ENCODE results near the gene SYNPO2.

Gene SYNPO2

DNA sequence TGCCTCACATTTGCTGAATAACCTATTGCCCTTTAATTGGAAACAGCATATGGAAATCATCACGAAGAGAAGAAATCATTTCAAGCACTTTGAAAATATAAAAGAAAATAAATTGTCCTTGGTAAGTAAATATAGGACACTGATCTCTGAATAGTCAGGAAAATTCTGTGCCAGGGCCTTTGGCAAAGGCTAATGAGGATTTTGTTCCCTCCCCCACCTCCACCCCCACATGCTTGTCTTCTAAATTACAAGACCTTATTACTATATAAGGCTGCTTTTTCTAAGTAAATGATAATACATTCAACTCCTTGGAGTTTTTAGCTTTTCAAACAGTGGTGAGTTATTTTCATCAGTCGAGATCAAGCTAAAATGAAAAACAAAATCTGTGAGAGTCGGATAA is 15.8 kb downstream of the SYNPO2 start:
- no peak overlapping the region for H3K4me3 ChIP-seq (ENCODE audit: low read depth, low read length)
- no peaks in the 10 kb centered on the region for H3K27me3 ChIP-seq (replicated peaks)
- TF ChIP-seq, protein P1, sequence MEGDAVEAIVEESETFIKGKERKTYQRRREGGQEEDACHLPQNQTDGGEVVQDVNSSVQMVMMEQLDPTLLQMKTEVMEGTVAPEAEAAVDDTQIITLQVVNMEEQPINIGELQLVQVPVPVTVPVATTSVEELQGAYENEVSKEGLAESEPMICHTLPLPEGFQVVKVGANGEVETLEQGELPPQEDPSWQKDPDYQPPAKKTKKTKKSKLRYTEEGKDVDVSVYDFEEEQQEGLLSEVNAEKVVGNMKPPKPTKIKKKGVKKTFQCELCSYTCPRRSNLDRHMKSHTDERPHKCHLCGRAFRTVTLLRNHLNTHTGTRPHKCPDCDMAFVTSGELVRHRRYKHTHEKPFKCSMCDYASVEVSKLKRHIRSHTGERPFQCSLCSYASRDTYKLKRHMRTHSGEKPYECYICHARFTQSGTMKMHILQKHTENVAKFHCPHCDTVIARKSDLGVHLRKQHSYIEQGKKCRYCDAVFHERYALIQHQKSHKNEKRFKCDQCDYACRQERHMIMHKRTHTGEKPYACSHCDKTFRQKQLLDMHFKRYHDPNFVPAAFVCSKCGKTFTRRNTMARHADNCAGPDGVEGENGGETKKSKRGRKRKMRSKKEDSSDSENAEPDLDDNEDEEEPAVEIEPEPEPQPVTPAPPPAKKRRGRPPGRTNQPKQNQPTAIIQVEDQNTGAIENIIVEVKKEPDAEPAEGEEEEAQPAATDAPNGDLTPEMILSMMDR (IDR thresholded peaks at IDR 0.05; ENCODE audit: low read depth, low read length, missing control alignments): no peak
- no peak overlapping the region for H3K27ac ChIP-seq
- no peaks in the 10 kb centered on the region for H3K36me3 ChIP-seq (replicated peaks)
- in situ Hi-C loops (cut with HindIII; ENCODE audit: low pct_ligation_motif_present, low sequenced_read_pairs): no loop called here
- no peak for DNase-seq

DNA sequence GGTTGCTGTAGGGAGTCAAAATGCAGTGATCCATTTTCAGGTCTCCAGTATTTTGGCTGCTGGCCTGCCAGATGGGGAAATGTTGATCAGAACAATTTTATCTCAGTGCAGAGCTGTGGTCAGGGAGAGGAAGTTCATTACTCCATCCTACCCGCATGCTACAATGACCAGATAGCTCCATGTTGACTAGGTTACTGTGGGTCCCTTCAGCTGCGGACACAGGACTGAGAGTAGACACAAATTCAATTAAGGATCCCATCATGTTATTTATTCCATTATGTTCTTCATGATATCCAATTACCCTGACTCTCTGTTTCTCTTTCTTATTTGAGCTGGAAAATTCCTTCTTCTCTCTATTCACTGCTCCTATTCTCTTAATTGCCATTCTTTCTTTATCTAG is 16.3 kb downstream of the SYNPO2 start:
- in situ Hi-C loops (cut with HindIII; ENCODE audit: low pct_ligation_motif_present, low sequenced_read_pairs): no loop called here
- Histone ChIP-seq H3K27me3 (replicated peaks) (no peaks in the 10 kb centered on the region), H3K27ac (peak overlapping the region; percentile 49), H3K36me3 (replicated peaks) (no peaks in the 10 kb centered on the region), H3K4me3 (ENCODE audit: low read depth, low read length) (no peak overlapping the region)
- DNase-seq: peak; percentile 59
- TF ChIP-seq, protein P1 (IDR thresholded peaks at IDR 0.05; ENCODE audit: low read depth, low read length, missing control alignments): no peak

DNA sequence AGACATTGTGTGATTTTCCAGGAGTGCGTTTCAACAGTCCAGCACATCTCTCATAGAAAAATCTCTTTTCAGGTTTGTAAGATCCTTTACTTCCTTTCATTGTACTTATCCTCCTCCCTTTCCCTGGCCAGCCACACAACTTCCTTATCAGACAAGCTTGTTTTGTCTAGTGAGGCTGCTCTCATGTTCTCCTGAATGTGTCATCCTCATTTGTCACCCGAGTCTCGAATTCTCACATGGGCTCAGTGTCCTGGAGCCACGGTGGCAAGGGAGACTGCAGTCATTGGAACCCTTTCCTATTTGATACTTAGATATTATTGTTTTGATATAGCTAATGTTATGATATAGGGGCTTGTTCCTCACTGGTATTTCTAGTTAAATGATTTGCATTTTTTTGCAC is 16.9 kb downstream of the SYNPO2 start:
- H3K27me3 ChIP-seq (replicated peaks): no peaks in the 10 kb centered on the region
- no peaks in the 10 kb centered on the region for H3K36me3 ChIP-seq (replicated peaks)
- no peak overlapping the region for H3K4me3 ChIP-seq (ENCODE audit: low read depth, low read length)
- in situ Hi-C loops (cut with HindIII; ENCODE audit: low pct_ligation_motif_present, low sequenced_read_pairs): no loop called here
- TF ChIP-seq, protein P1 (IDR thresholded peaks at IDR 0.05; ENCODE audit: low read depth, low read length, missing control alignments): no peak
- DNase-seq: peak; percentile 80
- peak overlapping the region; percentile 49 for H3K27ac ChIP-seq

DNA sequence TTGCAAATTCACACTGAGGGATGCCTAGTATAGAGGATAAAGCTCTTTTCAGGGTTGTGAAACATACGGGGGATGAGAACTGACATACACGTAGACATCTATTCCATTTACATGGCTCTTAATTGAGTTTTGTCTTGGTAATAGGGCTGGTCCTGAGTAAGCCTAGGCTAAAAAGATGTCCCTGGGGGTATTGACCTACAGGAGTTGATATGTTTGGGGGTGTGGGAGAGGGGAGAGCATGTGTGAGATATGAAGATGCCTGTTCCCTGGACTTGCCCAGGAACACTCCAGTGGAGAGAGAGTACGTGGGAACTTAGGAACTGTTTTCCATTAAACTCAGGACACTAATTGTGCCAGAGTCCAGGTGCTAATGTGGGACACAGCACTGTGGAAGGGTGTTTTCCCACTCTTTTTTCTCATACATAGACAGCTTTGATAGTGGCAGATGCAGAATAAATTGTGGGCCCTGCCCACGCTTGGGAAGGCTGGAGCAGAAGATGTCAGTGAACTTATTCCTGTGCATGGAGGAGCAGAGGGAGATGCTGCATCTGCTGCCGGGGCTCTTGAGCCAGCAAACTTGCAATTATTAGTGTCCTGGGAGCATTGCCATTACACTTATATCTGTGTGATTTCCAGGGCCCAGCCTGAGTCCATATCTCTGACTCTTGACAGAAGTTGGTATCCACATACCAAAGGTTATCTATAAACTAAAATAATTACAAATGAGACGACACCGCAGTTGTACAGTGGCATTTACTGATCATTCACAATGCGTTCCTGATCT is 20.7 kb downstream of the SYNPO2 start:
- in situ Hi-C loops (cut with HindIII; ENCODE audit: low pct_ligation_motif_present, low sequenced_read_pairs): no loop called here
- Histone ChIP-seq H3K4me3 (ENCODE audit: low read depth, low read length) (no peak overlapping the region), H3K27me3 (replicated peaks) (no peaks in the 10 kb centered on the region), H3K36me3 (replicated peaks) (no peaks in the 10 kb centered on the region), H3K27ac (no peak overlapping the region)
- TF ChIP-seq, protein P1 (IDR thresholded peaks at IDR 0.05; ENCODE audit: low read depth, low read length, missing control alignments): no peak
- DNase-seq: no peak

DNA sequence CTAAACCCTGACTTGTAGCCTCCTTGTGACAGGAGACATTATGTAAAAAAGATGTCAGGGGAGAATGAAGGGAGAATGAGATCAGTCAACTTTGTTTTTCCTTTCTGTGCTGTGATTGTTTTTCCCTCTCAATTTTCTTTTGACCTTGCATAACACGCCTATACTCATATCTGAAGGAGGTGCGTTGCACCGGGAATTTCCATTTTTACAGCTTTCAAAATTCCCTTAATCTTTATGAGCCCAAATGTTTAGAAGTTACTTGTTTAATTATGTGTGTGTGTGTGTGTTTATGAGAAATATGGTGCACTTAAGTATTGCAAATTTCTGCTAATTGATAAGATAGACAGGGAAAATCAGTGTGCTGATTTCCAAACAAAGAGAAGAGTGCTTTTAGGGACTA is 21.6 kb downstream of the SYNPO2 start:
- no peak for DNase-seq
- Histone ChIP-seq H3K4me3 (ENCODE audit: low read depth, low read length) (no peak overlapping the region), H3K27ac (no peak overlapping the region), H3K27me3 (replicated peaks) (no peaks in the 10 kb centered on the region), H3K36me3 (replicated peaks) (no peaks in the 10 kb centered on the region)
- TF ChIP-seq, protein P1 (IDR thresholded peaks at IDR 0.05; ENCODE audit: low read depth, low read length, missing control alignments): no peak
- in situ Hi-C loops (cut with HindIII; ENCODE audit: low pct_ligation_motif_present, low sequenced_read_pairs): no loop called here
